ENCODE measurements around the gene MAP3K15.

The MAP3K15 gene

GRCh38 chrX:19392078-19392477 lies 123.2 kb downstream of the MAP3K15 start:
- no peak for DNase-seq

DNA sequence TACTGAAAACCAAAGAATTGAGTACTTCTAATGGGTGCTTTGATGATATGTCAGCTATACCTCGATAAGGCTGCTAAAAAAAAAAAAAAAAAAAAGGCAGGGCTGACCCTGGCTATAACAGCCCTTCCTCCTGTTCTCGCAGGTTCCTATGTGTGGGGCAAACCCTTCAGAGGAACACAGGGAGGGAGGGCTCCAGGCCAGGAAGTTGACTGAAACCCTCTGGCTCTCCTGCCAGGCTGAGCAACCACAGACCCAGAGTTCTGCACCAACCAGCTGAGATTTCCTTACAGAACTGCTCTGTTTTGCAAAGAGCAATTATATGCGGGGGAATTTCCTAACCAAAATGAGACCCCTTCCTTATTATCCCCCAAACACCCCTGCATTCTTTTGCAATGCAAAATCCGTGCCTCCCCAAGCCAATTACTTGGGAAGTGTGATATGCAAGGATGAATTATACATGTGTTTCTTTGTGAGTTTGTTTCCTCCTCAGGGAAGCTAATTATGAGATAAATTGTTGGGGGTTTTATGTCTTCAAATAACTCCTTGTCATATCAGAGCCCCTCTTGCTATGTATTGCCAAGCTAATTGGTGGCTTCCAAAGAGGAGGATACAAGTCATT lies 126.0 kb downstream of the MAP3K15 start:
- no peak for DNase-seq

DNA sequence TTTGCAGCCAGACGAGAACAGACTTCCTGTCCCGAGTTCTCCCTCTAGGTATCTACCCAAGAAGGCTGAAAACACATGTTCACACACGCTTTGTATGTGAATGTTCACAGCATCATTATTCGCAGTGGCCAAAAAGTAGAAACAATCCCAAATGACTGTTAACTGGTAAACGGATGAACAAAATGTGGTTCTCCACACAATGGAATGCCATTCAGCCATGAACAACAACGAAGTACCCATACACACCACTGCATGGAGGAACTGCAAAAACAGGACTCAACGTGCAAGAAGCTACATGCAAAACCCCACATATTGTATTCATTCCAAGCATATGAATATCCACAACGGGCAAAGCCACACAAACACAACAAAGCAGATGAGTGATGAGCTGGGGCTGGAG lies 126.6 kb downstream of the MAP3K15 start:
- DNase-seq: no peak

DNA sequence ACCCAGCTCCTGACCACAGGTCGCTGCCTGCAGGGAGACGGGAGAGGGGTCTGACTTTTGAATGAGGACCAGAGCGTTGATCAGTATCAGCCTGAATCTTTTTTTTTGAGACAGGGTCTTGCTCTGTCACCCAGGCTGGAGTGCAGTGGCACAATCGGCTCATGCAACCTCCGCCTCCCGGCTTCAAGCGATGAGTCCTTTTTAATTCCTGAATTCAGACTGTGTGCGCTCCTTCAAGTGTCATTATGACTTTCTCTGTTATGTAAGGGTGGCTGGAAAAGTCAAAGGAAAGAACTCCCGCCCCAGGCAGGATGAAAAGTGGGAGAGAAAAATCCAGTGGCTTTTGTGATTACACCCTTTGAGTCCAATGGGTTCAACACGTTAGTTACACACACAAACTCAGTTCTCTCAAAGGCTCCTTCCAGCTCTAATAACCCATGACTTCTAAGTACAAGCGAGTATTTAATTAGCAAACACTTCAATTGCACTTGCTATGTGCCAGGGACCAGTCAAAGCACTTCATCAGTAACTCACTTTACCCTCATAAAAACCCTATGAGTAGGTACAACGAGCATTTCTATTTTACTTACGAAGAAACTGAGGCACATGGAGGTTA lies 127.1 kb downstream of the MAP3K15 start:
- DNase-seq: no peak

DNA sequence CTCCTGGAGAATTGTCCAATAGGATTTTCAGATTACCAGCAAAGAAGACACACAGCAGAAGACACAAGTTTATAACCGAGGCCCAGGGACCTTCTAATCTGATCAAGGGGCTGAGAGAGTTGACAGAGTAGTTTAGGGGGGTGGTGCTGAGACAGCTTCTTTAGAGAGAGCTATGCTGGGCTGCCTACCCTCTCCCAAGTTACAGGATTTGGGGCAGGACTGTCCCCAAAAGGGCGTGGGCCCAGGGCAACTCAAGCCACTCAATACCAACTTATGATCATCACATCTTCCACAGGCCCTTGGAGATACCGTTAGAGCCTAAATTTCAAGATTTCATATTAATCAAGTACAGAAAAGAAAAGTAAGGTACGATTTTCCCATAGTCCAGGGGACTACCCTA lies 128.6 kb downstream of the MAP3K15 start:
- no peak for DNase-seq

- DNase-seq: no peak
Measured at GRCh38 chrX:19382555-19383145, 132.7 kb downstream of the MAP3K15 start.

DNA sequence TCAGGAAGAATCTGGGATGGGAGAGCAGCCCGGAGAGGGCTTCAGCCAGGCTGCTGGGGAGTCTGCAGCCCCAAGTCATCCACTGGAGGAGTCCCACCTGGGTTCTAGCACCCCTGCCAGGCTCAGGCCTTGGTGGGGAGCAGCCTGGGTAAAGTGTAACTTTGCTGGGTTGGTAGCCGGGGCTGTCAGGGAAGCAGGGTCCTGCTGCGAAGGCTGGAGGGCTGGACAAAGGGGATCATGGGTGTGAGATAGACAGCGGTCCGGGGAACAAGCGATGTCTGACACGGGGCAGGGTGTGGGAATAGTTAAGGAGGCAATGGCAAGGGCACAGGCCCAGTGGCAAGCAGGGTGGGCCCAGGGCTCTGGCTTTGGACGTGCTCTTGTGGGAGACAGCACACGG lies 134.0 kb downstream of the MAP3K15 start:
- DNase-seq: no peak

- DNase-seq: no peak
Measured at GRCh38 chrX:19377799-19378198, 137.5 kb downstream of the MAP3K15 start.

GRCh38 chrX:19375546-19375945 lies 139.8 kb downstream of the MAP3K15 start:
- no peak for DNase-seq

GRCh38 chrX:19373351-19373891 lies 141.9 kb downstream of the MAP3K15 start:
- DNase-seq: no peak

- no peak for DNase-seq
Measured at GRCh38 chrX:19372547-19373331, 142.6 kb downstream of the MAP3K15 start.

DNA sequence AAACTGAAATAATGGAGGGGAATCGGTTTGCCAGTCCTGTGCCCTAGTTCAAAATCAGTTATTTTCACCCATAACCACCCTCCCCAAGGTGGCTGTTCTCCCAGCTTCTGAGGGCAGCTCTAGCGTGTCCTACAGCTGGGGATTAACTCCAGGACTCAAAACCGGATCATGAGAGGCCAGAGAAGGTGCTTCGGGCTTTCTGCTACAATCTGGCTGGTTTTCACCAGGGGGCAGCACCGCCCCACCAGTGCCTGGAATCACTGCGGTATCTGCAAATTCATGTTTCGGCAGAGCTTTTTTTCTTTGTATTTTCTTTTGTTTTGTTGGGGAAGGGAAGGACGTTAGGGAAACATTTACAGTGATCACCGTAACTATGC lies 143.2 kb downstream of the MAP3K15 start:
- no peak for DNase-seq

DNA sequence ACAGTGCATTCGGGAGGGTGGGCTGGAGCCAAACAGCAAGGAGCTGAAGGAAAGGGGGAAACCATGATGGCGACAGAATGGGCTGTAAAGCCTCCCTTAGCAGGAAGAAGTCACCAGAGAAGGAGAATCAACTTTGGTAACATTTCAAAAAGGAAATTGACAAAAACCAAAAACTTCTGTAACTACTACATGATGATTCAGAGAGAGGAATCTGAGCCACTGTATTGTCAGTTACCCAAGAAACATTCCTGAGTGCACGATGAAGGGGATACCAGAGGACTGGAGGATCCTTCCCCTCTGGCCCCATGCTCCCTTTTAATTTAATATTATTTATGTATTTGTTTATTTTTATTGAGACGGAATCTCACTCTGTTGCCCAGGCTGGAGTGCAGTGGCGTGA lies 145.2 kb downstream of the MAP3K15 start:
- no peak for DNase-seq

DNA sequence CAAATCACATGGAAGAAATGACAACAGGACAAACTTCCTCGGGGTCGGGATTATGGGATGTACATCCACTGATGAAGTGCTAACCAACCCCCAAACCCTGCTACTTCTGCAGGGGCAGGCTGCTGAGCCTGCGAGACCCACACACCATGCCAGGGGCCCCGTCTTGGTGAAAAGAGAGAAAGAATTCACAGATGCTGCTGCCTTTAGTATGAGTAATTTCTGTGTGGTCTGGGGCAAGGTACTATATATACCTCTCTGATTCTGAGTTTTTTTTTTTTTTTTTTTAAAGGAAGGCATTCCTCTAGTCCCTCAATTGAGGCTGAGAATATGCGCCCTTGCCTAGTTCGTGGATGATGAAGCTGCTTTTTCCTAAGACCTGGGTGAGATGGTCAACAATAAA lies 146.7 kb downstream of the MAP3K15 start:
- no peak for DNase-seq

DNA sequence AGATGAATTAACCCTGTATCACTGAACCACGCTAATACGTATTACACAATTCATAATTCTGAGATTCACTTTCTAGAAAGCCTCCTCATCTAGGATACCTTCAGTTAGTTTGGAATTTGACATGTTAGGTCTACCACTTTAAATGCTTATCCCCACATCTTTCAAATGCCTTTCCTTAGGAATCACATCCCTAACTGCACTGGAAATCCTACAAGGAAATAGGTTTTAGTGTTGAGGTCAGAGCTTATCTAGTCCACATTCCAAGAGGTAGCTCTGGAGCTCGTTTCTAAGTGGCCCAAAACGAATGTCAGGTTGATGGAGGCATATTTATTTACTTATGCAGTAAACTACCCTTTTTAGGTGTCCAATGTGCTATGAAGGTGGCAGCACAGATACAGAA lies 153.6 kb downstream of the MAP3K15 start:
- DNase-seq: no peak

DNA sequence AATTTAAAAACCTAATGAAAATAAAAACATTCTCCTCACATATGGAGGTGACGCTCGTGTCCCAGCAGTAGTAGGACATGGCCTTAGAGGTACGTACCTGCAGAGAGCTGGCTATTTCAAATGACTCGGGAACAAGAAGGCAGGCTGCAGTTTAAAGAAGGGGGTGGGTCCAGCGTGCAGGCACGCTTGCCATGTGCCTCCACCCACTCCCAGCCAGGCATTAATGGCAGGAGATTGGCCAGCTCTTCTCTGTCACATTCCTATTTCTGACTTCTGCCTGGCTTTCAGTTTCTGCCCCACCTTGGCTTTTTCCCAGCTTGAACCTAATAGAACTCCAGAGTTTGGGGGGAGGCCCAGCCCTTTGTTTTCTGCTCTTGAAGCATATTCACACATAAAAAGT lies 154.4 kb downstream of the MAP3K15 start:
- no peak for DNase-seq

DNA sequence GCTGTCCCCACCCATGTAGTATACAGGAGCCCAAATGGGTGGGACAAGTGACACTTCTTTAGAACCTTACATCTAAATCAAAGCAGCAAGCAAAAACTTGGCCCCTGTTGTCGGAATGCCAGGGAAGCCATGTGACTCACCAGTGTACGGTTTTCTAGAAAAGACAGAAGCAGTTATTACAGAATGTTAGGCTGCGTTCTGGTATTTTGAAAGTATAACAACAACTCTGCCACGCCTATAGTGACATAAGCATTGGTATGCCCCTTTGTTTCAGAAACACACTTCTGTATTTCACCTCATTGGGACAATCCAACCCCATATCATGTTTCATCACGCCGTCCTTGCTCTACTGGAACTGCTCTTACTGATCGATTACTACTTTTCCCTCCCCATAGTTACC lies 156.8 kb downstream of the MAP3K15 start:
- DNase-seq: no peak

GRCh38 chrX:19354625-19355024 lies 160.7 kb downstream of the MAP3K15 start:
- DNase-seq: no peak

GRCh38 chrX:19350941-19351384 lies 164.3 kb downstream of the MAP3K15 start:
- DNase-seq: no peak

DNA sequence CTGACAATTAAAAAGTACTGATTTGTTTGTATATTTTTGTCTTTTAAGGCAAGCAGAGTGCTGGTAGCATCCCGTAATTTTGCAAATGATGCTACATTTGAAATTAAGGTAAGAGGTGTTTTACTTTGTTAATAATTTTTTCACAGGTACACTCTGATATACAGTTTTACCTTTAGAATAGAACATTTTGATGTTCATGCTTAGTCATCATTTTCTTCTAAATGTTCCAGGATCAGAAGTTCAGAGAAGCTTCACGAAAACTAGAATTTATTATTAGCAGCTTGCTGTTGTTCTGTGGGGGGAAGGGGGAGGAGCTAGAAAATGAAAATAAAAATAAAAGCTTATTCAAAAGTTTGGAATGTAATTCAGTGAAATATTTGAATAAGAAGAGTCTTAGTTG lies 166.0 kb downstream of the MAP3K15 start:
- no peak for DNase-seq

GRCh38 chrX:19347916-19348315 lies 167.4 kb downstream of the MAP3K15 start:
- DNase-seq: no peak

GRCh38 chrX:19344661-19345060 lies 170.6 kb downstream of the MAP3K15 start:
- DNase-seq: no peak

- DNase-seq: peak; percentile 68
Measured at GRCh38 chrX:19343535-19344408, 171.5 kb downstream of the MAP3K15 start, which contains the start of gene PDHA1. TSS of gene PDHA1 (plus strand) at chrX:19343927. CDS start at chrX:19344038, 111 bp downstream.

Data from NCI-H1436 treated with DMSO at 0.1 percent for 48 hours (cell line).